Forelimb muscle (tissue), 1 donor: ENCODE results near the gene TAF3. TPM values are rescaled to one million over a fixed set of nuclear protein-coding genes. Genes with fewer than 3 reads are reported as not detected.
"Not testable (repeated sequence)": the region's sequence is repeated elsewhere in the genome, so short reads cannot be mapped to it uniquely, and the experiment has no call there.

ENCODE experiments used
- DNase-seq: peaks from one replicate; pipeline ENCODE4 v3.0.0-alpha.2; 2013; ENCODE audit warnings: low read depth
- polyA plus RNA-seq: library from polyadenylated mRNA; unstranded; fragments of 120-200 nt; gene quantifications from one replicate; pipeline ENCODE4 v1.2.1, GENCODE V29; 2013; ENCODE audit not compliant: insufficient read length

The TAF3 gene
- polyA plus RNA-seq, 1 donor, result 5.7 TPM

DNA sequence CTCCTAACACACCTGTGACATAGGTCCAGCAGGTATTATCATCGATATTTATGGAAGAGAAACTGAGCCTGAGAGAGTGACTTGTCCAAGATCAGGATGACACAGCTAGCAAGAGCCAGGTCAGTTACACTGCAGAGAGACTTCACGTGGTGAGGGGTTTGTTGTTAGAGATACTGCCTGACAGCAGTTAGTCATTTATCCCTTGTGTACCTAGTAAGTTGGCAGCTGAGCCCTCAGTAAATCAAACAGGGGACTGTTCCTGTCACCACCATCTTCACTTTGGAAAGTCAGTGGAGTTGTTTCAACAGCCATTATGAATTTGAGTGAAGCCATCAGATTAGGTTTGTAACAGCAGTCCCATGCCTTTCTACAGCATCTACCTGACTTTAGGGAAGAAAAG lies 148.7 kb downstream of the TAF3 start:
- DNase-seq, result no peak

- no peak for DNase-seq
Measured at GRCh38 chr10:7968510-7969112, 150.3 kb downstream of the TAF3 start.

DNA sequence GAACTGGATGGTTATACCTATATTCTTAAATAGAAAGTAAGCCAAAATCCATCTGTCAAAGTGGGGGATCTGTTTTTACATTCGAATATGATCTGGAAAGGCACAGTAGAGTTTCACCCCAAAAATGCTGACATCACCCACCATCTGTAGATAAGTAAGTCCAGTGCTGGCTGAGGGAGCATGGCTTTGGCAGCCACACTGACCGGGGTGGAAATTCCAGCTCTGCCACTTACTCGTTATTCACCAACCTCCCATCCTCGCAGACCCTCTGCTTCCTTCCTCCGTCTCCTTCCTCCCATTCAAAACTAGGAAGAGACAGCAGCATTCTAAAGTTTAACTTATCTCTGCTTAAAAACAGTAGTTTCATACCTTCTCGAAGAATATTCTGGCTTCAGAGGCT lies 151.3 kb downstream of the TAF3 start:
- no peak for DNase-seq

GRCh38 chr10:7971949-7972348 lies 153.6 kb downstream of the TAF3 start:
- no peak for DNase-seq

DNA sequence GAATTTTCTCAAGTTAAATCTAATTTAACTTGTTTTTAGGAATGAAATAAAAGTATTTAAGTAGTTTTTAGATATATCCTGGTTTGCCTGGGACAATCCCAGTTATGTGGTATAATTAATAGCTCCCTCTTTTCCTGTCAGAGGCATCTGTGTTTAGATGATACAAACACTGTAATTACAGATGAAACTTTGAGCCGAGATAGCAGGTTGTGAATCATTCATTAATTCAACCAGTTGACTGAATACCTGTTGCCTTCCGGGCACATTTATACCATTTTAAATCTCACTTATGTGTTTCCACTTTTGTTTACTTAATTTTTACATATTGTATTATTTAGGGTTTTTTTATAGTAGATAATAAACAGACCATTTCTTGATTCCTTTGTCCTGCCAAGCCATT lies 154.1 kb downstream of the TAF3 start:
- DNase-seq, result no peak

DNA sequence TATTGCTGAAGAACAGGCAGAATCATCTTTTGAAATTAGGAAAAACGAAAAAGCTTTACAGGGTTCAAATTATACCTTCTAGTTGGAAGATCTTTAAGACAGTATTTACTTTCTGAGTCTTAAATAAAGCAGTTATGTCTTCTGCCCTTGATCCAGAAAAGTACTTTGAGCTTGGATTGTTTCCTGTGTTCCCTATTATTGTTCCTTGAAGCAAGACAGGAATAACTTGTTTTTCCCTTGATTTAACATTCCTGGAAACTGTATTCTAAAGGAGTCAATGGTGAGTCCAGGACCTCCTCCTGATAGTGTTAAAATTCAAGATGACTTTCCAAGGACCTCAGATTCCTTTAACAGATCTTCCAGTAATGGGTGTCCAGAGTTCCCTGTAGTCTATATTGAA lies 161.9 kb downstream of the TAF3 start:
- DNase-seq, result no peak

DNA sequence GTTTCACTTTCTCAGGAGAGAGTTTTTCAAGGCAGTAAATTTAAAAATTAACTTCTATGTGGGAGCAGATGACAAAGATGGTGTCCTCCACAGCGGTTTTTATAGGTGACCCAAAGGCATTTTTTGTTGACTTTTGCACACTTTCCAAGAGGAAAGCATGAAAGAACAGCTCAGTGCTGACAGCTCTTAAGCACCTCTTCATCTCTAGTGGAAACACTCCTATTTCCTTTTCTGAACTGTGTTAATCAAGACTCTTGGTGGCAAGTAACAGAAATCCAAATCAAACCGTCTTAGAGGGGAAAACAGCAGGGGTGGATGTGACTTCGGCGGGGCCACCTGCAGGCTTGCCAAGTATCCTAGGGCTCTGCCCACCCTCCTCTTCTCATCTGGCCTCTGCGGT lies 164.4 kb downstream of the TAF3 start:
- no peak for DNase-seq

GRCh38 chr10:7984325-7984724 lies 166.0 kb downstream of the TAF3 start:
- DNase-seq, result no peak

DNA sequence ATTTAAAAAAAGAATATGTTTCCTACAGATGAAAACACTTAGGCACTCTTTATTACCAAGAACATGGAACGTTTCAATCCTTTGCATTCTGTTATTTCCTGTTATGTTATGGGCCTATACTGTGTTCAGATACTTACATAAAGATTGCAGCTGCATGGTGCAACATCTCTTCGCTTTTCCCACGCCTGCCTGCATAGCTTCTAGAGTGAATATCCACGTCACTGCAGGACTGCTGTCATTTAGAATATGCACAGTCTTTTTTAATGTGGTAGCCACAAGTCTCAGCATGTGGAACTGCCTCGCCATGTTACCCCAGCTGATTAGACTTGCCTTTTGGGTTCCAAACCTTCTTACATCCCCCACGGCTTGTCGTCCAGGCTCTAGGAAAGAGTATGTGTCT lies 166.6 kb downstream of the TAF3 start:
- no peak for DNase-seq

- DNase-seq, result no peak
Measured at GRCh38 chr10:7986851-7987250, 168.5 kb downstream of the TAF3 start.

DNA sequence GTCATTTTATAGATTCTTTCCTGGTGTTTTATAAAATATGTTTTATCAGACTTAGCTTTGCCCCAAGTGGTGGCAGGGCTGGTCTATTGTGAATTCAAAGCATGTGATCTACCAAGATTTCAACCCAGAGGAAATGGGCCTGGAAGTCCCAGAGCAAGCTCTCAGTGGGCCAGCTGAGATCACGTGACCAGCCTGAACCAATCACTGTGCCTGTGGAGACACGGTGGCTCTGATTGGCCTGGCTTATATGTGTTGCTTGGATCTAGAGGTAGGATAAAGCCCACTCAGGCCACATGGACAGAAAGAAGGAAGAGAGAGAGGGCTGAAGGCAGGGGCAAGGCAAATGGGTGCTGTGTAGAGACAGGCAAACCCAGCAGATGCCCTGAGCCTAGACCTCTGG lies 170.7 kb downstream of the TAF3 start:
- DNase-seq, result no peak

- DNase-seq, result no peak
Measured at GRCh38 chr10:7998831-7999230, 180.5 kb downstream of the TAF3 start.

DNA sequence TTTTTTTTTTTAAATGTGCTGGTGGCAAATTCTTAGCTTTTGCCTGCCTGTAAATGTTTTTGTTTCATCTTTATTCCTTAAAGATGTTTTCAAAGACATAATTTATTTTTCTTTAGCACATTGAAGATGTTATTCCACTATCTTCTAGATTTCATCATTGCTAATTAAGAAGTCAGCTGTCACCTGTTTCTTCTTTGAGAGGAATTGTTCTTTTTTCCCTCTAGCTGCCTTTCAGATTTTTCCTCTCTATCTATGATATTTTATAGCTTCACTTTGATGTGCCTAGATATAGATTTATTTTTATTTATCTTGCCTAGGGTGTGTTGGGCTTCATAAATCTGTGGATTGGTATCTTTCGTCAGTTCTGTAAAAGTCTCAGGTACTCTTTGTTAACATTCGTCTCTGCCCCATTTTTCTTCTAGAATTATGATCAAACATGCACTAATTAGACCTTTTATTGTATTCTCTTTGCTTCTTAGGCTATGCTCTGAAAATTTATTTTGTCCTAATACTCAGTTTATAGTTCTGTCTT lies 186.2 kb downstream of the TAF3 start:
- DNase-seq, result no peak

DNA sequence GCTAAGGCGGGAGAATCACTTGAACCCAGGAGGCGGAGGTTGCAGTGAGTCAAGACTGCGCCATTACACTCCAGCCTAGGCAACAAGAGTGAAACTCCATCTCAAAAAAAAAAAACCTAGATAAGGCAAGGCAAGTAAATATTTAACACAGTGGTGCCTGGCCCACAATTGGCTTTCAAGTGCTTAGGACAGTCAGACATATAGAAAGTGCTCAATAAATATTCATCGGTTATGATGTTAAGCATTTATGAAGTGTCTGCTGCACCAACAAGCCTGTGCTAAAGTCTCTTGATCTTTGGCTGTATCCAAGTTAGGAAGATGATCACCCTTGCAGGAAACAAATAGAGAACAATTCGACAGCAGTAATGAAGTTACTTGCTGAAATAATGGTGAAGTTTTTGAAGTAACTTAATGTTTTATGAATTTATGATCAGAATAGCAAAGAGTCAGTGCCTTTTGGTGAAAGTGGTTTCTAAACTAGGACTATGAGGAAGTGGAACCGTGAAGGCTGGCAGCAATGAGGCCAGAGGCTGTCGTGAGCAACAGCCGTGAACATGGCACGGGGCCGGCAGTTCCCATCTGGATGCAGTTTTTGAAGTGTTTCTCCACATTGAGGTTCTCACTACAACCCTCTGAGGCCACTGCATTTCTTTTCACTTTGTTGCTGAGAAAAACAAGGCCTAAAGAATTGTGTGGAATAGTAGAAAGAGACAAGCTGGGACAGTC lies 188.1 kb downstream of the TAF3 start:
- DNase-seq, result no peak

DNA sequence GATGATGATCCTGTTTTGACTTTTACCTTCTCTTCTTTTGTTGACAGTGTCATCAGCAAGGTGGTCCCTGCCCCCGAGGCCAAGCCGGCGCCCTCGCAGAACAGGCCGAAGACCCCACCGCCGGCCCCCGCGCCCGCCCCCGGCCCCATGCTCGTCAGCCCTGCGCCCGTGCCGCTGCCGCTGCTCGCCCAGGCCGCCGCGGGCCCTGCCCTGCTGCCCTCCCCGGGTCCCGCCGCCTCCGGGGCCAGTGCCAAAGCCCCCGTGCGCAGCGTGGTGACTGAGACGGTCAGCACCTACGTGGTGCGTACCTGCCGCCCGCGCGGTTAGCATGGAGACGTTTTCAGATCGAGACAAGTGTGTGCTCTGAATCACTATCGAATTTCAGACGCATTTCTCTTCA lies 190.7 kb downstream of the TAF3 start:
- DNase-seq, result no peak

- no peak for DNase-seq
Measured at GRCh38 chr10:8013006-8013405, 194.7 kb downstream of the TAF3 start.

DNA sequence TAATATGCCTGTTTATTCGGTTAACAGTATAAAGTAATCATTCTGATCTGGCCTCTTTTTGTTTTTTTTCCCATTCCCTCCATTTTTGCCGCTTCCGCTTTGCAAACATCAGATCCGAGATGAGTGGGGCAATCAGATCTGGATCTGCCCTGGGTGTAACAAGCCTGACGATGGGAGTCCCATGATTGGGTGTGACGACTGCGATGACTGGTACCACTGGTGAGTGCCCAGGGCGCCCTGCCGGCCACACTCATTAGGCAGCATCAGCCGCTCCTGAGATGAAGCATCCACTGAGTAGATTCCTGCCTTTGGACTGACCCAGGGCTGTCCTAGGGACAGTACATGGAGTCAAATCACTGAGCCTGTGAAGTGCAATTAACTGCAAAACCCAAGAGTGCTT lies 195.3 kb downstream of the TAF3 start:
- DNase-seq, result no peak

GRCh38 chr10:8014649-8015048 lies 196.3 kb downstream of the TAF3 start:
- no peak for DNase-seq

DNA sequence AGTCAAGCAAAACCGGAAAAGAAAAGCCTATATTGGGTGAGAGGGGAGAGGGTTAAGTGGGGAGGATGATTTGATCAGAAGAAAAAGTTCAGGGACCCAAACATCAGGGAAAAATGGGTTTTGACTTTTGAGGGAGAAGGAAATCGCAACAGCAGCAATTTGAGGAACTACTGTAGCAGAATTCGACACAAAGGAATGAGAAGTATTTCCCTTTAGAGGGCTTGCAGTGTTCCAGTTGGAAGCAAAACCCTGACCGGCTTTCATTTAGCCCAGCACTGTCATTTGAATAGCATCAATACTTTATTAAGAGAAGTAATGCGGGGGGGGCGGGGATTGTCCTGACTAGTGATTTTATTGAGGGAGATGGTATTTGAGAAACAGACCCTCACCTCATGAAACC lies 199.0 kb downstream of the TAF3 start:
- no peak for DNase-seq

DNA sequence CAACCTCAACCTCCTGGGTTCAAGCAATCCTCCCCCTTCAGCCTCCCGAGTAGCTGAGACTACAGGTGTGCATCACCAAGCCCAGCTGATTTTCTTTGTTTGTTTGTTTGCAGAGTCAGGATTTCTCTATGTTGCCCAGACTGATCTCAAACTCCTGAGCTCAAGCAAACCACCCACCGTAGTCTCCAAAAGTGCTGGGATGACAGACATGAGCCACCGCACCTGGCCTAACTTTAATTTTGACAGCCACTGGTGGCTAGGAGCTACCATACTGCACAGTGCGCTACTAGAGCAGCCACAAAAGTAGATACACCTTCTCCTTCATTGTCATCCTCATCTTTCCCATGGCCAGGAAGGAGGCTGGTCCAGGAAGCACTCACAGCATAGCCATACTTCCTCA lies 205.0 kb downstream of the TAF3 start:
- no peak for DNase-seq

DNA sequence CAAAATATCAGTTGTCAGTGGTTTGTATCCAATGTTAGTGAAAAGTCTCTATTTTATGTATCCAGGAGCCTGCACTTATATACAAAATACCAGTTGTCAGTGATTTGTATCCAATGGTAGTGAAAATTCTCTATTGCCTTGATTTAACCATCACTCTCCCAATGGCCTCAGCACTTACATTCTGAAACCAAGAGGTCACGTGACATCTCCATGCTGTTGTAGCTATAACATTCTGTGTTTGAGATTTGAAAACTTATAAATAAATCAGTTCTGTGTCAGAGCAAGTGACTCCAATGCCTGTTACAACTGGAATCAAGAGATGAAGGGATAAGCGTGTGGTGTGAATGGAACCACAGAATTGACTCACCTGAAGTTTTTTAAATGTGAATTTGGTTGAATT lies 205.5 kb downstream of the TAF3 start:
- no peak for DNase-seq

- DNase-seq, result no peak
Measured at GRCh38 chr10:8026349-8027259, 208.3 kb downstream of the TAF3 start.

DNA sequence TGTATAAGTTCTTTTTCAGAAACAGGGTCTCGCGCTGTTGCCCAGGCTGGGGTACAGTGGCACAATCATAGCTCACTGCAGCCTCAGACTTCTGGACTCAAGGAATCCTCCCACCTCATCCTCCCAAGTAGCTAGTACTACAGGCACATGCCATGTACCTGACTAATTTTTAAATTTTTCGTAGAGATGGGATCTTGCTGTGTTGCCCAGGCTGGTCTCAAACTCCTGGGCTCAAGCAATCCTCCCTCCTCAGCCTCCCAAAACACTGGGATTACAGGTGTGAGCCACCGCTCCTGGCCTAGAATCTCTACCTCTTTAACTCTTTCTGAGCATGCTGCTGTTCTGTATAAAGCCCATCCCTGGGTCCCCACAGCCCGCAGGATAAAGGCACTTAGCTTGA lies 212.9 kb downstream of the TAF3 start:
- not testable (repeated sequence) for DNase-seq
